HepG2 (cell line): ENCODE measurements around the gene C19orf85. TPM values are rescaled to one million over a fixed set of nuclear protein-coding genes. Genes with fewer than 3 reads are reported as not detected.

ENCODE experiments used
- ELF4 ChIP-seq: sonication (generic); formaldehyde crosslinking; IDR thresholded peaks from 2 replicates; pipeline ENCODE4 v1.5.0; 2020; ENCODE audit warnings: missing genetic modification reagents, mild to moderate bottlenecking, moderate library complexity, borderline replicate concordance
- GABPA ChIP-seq, 2 experiments: IDR thresholded peaks; 2 replicates each; pipeline ENCODE4 v1.6.1; 2011 to 2016; ENCODE audit warnings: low read depth in 2 of 2, low read length in 1 of 2, missing biosample characterization in 1 of 2, missing genetic modification characterization in 1 of 2
- GFI1 ChIP-seq: sonication (generic); formaldehyde crosslinking; IDR thresholded peaks from 2 replicates; pipeline ENCODE4 v1.5.0; 2020; ENCODE audit warnings: missing genetic modification reagents, mild to moderate bottlenecking, borderline replicate concordance
- HMGA1 ChIP-seq: sonication (generic); formaldehyde crosslinking; conservative IDR thresholded peaks from 2 replicates; pipeline ENCODE4 v1.4.0; 2020; ENCODE audit warnings: missing genetic modification reagents
- HOXA3 ChIP-seq: sonication (generic); formaldehyde crosslinking; IDR thresholded peaks from 2 replicates; pipeline ENCODE4 v1.5.0; 2020; ENCODE audit warnings: missing genetic modification reagents
- KMT2A ChIP-seq: sonication (generic); formaldehyde crosslinking; IDR thresholded peaks from 2 replicates; pipeline ENCODE4 v1.4.0; 2020; ENCODE audit warnings: missing genetic modification reagents
- MAFG ChIP-seq: sonication (generic); formaldehyde crosslinking; IDR thresholded peaks from 2 replicates; pipeline ENCODE4 v1.5.1; 2020; ENCODE audit warnings: mild to moderate bottlenecking, missing genetic modification reagents
- PLRG1 ChIP-seq: fragments of 450-650 bp; conservative IDR thresholded peaks from 2 replicates; pipeline ENCODE4 v1.6.1; 2016
- POLR2A ChIP-seq, 2 experiments: IDR thresholded peaks; 2 replicates each; pipeline ENCODE4 v1.6.1; 2011; ENCODE audit warnings: low read depth in 2 of 2, low read length in 2 of 2, mild to moderate bottlenecking in 1 of 2, moderate library complexity in 1 of 2; ENCODE audit not compliant: insufficient read depth in 1 of 2
- RFX1 ChIP-seq: fragments of 450-650 bp; IDR thresholded peaks from 2 replicates; pipeline ENCODE4 v1.6.1; 2017
- SCMH1 ChIP-seq: sonication (generic); formaldehyde crosslinking; IDR thresholded peaks from 2 replicates; pipeline ENCODE4 v1.9.0; 2021; ENCODE audit warnings: missing genetic modification reagents, mild to moderate bottlenecking, borderline replicate concordance
- SKI ChIP-seq: fragments of 450-650 bp; IDR thresholded peaks from one replicate; pipeline ENCODE4 v1.6.1; 2018; ENCODE audit warnings: mild to moderate bottlenecking; ENCODE audit not compliant: partially characterized antibody
- STAG1 ChIP-seq: sonication (generic); formaldehyde crosslinking; IDR thresholded peaks from 2 replicates; pipeline ENCODE4 v1.4.0; 2020; ENCODE audit warnings: missing genetic modification reagents
- TARDBP ChIP-seq: sonication (generic); formaldehyde crosslinking; IDR thresholded peaks from 2 replicates; pipeline ENCODE4 v1.8.0; 2022; ENCODE audit warnings: mild to moderate bottlenecking, missing genetic modification reagents
- TBX3 ChIP-seq: fragments of 450-650 bp; IDR thresholded peaks from 2 replicates; pipeline ENCODE4 v1.6.1; 2017; ENCODE audit warnings: antibody characterized with exemption, mild to moderate bottlenecking, inconsistent platforms, borderline replicate concordance
- TP53 ChIP-seq: sonication (generic); formaldehyde crosslinking; conservative IDR thresholded peaks from 2 replicates; pipeline ENCODE4 v1.4.0; 2020; ENCODE audit warnings: missing genetic modification reagents
- ZFP36L2 ChIP-seq: sonication (generic); formaldehyde crosslinking; IDR thresholded peaks from 2 replicates; pipeline ENCODE4 v1.4.0; 2020; ENCODE audit warnings: missing genetic modification reagents
- ZNF232 ChIP-seq: sonication (generic); formaldehyde crosslinking; IDR thresholded peaks from 2 replicates; pipeline ENCODE4 v1.4.0; 2020; ENCODE audit warnings: missing genetic modification reagents, borderline replicate concordance
- ZNF3 ChIP-seq: IDR thresholded peaks from 2 replicates; pipeline ENCODE4 v1.7.0; 2017; ENCODE audit warnings: inconsistent platforms
- ZNF331 ChIP-seq: sonication (generic); formaldehyde crosslinking; IDR thresholded peaks from 2 replicates; pipeline ENCODE4 v1.4.0; 2020; ENCODE audit warnings: missing genetic modification reagents
- ZNF460 ChIP-seq: sonication (generic); formaldehyde crosslinking; IDR thresholded peaks from 2 replicates; pipeline ENCODE4 v1.5.1; 2020; ENCODE audit warnings: missing genetic modification reagents, mild to moderate bottlenecking, borderline replicate concordance
- ZNF615 ChIP-seq: sonication (generic); formaldehyde crosslinking; IDR thresholded peaks from 2 replicates; pipeline ENCODE4 v1.5.0; 2020; ENCODE audit warnings: mild to moderate bottlenecking, missing genetic modification reagents, borderline replicate concordance
- ZNF616 ChIP-seq: sonication (generic); formaldehyde crosslinking; IDR thresholded peaks from 2 replicates; pipeline ENCODE4 v1.5.0; 2020; ENCODE audit warnings: low read depth, mild to moderate bottlenecking, missing genetic modification reagents
- ZNF724P ChIP-seq: sonication (generic); formaldehyde crosslinking; IDR thresholded peaks from 2 replicates; pipeline ENCODE4 v1.8.0; 2022; ENCODE audit warnings: missing genetic modification reagents, borderline replicate concordance
- ZNF766 ChIP-seq: sonication (generic); formaldehyde crosslinking; IDR thresholded peaks from 2 replicates; pipeline ENCODE4 v1.5.0; 2020; ENCODE audit warnings: missing genetic modification reagents, borderline replicate concordance
- ZNF816 ChIP-seq: sonication (generic); formaldehyde crosslinking; IDR thresholded peaks from 2 replicates; pipeline ENCODE4 v1.8.0; 2022; ENCODE audit warnings: missing genetic modification reagents, mild to moderate bottlenecking, borderline replicate concordance
- polyA plus RNA-seq, 8 experiments: library from polyadenylated mRNA; depleted of rRNA in 3 of 8; stranded (reverse) in 7 of 8; unstranded in 1 of 8; fragments of >200 nt; fragmentation: Illumina TruSeq in 4 of 8; extraction: Trizol in 4 of 8; gene quantifications; 2 replicates each; pipeline versions ENCODE4 v1.2.1 to v1.2.3, GENCODE V29; 2011 to 2016; ENCODE audit warnings: low read depth in 4 of 8, missing spikeins in 1 of 8, mixed read lengths in 1 of 8; ENCODE audit not compliant: insufficient read depth in 1 of 8
- total RNA-seq, 5 experiments: library from RNA; depleted of rRNA; stranded (reverse); fragments of >200 nt; fragmentation: Illumina TruSeq; extraction: Trizol; gene quantifications; 2 replicates each; pipeline ENCODE4 v1.2.3, GENCODE V29; 2016; ENCODE audit warnings: low read depth in 1 of 5
- TF ChIP-seq, protein P1 (sequence below): sonication (generic); IDR thresholded peaks from 2 replicates; pipeline ENCODE4 v1.6.1; 2016; ENCODE audit warnings: low read depth, borderline replicate concordance
- TF ChIP-seq, protein P2 (sequence below): sonication (generic); formaldehyde crosslinking; IDR thresholded peaks from 2 replicates; pipeline ENCODE4 v1.5.1; 2020; ENCODE audit warnings: missing genetic modification reagents, mild to moderate bottlenecking, borderline replicate concordance
- TF ChIP-seq, protein P3 (sequence below): sonication (generic); formaldehyde crosslinking; IDR thresholded peaks from 2 replicates; pipeline ENCODE4 v1.4.0; 2020; ENCODE audit warnings: missing genetic modification reagents, borderline replicate concordance
- TF ChIP-seq, protein P4 (sequence below): sonication (generic); formaldehyde crosslinking; IDR thresholded peaks from 2 replicates; pipeline ENCODE4 v1.4.0; 2020; ENCODE audit warnings: low read depth, mild to moderate bottlenecking, missing genetic modification reagents

Gene C19orf85
- total and polyA plus RNA-seq, 2 of the 13 experiments (the other 11 are each of a cell fraction or from before 2014, with no cell fraction given), result not detected

DNA sequence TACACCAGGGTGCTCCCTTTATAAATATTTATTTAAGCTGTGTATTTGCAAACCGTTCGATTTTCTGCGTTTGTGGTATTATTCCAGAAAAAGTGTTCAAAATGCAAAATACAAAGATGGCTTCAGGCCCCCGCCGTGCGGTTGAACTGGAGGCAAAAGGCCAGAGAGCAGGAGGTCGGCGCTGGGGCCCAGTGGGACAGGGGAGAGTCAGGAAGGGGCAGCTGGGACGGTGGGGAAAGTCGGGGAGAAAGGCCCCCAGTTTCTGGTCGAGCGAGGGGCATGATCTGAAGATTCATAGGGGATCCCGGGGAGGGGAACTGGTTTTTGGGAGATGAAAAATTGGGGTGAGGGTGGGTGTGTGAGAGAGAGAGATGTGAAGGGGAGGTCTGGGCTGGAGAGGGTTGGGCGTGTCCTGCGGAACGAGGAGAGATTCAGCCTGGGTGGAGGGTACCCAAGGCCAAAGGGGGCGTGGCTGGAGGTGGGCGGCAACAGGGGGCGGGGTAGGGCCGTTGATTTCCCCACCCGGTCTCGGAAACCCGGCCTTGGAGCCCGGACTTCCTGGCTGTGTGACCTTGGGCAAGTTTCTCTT, 3.8 kb downstream of the C19orf85 start (continued):
- TF ChIP-seq ZNF766 (no peak), ZNF3 (CRISPR knock-in tag) (no peak), PLRG1 (no peak), HOXA3 (CRISPR knock-in tag) (no peak), ZNF232 (CRISPR knock-in tag) (no peak), ELF4 (0 out of 2 replicates have a peak, but pooled peaks have one; percentile 51), ZNF616 (CRISPR knock-in tag) (no peak), KMT2A (CRISPR knock-in tag) (no peak), ZNF615 (CRISPR knock-in tag) (no peak), ZNF816 (CRISPR knock-in tag) (peak; percentile 87; the same call in 1 of the 2 replicates), SCMH1 (CRISPR knock-in tag) (no peak), GFI1 (CRISPR knock-in tag) (no peak), ZNF331 (CRISPR knock-in tag) (no peak), MAFG (CRISPR knock-in tag) (no peak), GABPA (IDR thresholded peaks at IDR 0.05; ENCODE audit: low read depth, low read length) (0 out of 2 replicates have a peak, but pooled peaks have one; percentile 14), GABPA (CRISPR knock-in tag; IDR thresholded peaks at IDR 0.05; ENCODE audit: low read depth) (no peak), POLR2A (IDR thresholded peaks at IDR 0.05; ENCODE audit: insufficient read depth in 1 of 2, low read depth in 2 of 2, low read length in 2 of 2) (no peak), ZNF460 (CRISPR knock-in tag) (no peak), RFX1 (no peak), TARDBP (CRISPR knock-in tag) (no peak), SKI (peak; percentile 18), TBX3 (no peak), ZFP36L2 (CRISPR knock-in tag) (no peak), TP53 (CRISPR knock-in tag) (no peak), STAG1 (no peak), ZNF724P (CRISPR knock-in tag) (no peak), HMGA1 (CRISPR knock-in tag) (no peak)
- TF ChIP-seq, protein P1, sequence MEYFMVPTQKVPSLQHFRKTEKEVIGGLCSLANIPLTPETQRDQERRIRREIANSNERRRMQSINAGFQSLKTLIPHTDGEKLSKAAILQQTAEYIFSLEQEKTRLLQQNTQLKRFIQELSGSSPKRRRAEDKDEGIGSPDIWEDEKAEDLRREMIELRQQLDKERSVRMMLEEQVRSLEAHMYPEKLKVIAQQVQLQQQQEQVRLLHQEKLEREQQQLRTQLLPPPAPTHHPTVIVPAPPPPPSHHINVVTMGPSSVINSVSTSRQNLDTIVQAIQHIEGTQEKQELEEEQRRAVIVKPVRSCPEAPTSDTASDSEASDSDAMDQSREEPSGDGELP, result no peak; the same call in 1 of the 2 replicates
- TF ChIP-seq, protein P2, sequence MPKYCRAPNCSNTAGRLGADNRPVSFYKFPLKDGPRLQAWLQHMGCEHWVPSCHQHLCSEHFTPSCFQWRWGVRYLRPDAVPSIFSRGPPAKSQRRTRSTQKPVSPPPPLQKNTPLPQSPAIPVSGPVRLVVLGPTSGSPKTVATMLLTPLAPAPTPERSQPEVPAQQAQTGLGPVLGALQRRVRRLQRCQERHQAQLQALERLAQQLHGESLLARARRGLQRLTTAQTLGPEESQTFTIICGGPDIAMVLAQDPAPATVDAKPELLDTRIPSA (CRISPR knock-in tag), result no peak
- TF ChIP-seq, protein P3, sequence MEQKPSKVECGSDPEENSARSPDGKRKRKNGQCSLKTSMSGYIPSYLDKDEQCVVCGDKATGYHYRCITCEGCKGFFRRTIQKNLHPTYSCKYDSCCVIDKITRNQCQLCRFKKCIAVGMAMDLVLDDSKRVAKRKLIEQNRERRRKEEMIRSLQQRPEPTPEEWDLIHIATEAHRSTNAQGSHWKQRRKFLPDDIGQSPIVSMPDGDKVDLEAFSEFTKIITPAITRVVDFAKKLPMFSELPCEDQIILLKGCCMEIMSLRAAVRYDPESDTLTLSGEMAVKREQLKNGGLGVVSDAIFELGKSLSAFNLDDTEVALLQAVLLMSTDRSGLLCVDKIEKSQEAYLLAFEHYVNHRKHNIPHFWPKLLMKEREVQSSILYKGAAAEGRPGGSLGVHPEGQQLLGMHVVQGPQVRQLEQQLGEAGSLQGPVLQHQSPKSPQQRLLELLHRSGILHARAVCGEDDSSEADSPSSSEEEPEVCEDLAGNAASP (CRISPR knock-in tag), result peak; percentile 83
- TF ChIP-seq, protein P4, sequence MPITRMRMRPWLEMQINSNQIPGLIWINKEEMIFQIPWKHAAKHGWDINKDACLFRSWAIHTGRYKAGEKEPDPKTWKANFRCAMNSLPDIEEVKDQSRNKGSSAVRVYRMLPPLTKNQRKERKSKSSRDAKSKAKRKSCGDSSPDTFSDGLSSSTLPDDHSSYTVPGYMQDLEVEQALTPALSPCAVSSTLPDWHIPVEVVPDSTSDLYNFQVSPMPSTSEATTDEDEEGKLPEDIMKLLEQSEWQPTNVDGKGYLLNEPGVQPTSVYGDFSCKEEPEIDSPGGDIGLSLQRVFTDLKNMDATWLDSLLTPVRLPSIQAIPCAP, result no peak
